NCI-H1092 treated with DMSO at 0.1 percent for 48 hours (cell line): ENCODE data around the gene PLA2G2E.
"Not testable (repeated sequence)": the region's sequence is repeated elsewhere in the genome, so short reads cannot be mapped to it uniquely, and the experiment has no call there.

Experiments used
- DNase-seq: peaks from one replicate; lab custom pipeline; 2025; lab: John Stamatoyannopoulos, UW

PLA2G2E gene

DNA sequence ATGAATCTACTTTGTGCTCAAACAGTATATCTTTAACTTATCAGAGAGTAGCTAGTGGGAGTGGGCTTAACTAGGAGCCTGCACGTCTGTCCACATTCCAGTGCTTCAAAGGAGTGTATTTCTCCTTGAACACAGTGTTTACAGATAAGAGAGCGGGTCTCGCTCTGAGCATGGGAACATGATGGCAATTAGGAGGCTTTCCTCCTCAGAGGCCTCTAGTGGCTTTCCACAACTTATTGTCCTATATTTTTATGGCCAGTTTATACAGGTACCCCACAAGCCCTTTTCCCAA lies 3.7 kb upstream of the PLA2G2E start:
- not testable (repeated sequence) for DNase-seq

DNA sequence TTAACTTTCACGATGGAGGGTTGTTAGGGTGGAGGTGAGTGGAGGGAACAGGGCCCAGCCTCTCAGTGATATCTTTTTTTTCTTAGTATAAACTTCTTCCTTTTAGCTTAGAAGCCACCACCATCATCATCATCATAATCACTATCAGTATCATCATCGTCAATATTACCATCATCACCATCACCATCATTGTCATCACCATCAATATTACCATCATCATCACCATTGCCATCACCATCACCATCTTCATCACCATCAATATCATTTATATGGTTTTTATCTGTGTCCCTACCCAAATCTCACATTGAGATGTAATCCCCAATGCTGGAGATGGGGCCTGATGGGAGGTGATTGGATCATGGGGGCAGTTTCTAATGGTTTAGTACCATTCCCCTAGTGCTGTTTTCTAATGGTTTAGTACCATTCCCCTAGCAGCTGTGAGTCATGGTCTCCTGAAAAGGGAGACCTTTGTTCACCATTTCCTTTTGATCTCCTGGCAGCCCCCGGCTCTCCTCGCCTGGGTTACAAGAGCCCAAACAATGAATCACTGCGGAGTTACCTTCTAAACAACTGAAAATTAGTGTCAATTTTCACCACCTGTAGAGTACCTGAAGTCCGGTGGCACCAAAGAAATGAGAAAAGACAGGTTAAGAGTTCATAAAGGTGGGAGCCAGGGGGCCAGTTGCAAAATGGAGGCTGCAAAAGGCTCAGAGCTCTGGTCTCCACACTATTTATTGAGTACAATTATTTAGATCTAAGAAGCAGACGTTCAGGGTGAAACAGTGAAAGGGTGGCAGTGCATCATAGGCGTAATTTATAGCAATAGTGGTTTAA lies 3.1 kb upstream of the PLA2G2E start:
- DNase-seq, result no peak

DNA sequence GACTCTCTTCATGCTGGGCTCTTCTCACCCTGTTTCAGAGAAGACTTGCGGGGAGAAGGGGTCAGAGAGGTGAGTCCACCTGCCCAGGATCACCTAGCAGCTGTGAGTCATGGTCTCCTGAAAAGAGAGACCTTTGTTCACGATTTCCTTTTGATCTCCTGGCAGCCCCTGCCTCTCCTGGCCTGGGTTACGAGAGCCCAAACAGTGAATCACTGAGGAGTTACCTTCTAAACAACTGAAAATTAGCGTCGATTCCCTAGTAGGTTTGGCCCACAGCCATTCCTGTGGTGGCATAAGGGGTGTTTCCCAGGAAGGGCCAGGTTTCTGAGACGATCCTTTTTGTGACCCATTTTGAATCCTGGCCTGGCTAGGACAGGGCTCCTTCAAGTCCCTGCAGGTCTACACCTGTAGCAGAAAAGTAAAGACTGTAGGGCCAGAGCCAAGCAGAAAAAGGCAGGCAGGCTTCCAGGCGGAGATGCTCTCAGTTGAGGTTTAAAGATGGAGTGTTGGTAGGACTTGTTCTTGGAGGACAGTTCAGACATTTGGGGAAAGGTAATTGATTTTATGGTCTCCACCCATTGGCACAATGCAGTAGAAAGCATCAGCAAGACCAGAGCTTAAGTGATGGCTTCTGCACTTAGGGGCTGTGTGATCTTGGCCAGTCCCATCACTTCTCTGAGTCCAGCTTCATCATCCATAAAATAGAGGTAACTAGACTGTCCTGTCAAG lies 2.1 kb upstream of the PLA2G2E start:
- DNase-seq, result no peak

DNA sequence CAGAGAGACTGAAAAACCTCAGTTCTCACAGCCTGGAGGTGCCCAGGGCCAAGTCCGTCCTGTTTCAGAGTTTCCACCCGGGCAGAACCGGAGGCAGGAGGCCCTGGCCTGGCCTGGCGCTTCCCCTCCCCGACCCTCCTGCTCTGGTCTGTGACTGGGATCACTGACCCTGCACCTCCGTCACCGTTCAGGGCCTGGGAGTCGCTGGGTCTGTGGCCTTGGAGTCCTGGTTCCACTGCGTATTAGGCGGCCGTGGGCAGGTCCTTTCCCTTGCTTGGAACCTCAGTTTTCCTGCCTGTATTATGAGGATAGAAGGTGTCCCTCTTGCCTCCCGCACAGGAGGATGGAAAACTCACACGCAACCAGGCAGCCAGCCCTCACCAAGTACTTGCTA lies 533 bp upstream of the PLA2G2E start:
- DNase-seq, result no peak

DNA sequence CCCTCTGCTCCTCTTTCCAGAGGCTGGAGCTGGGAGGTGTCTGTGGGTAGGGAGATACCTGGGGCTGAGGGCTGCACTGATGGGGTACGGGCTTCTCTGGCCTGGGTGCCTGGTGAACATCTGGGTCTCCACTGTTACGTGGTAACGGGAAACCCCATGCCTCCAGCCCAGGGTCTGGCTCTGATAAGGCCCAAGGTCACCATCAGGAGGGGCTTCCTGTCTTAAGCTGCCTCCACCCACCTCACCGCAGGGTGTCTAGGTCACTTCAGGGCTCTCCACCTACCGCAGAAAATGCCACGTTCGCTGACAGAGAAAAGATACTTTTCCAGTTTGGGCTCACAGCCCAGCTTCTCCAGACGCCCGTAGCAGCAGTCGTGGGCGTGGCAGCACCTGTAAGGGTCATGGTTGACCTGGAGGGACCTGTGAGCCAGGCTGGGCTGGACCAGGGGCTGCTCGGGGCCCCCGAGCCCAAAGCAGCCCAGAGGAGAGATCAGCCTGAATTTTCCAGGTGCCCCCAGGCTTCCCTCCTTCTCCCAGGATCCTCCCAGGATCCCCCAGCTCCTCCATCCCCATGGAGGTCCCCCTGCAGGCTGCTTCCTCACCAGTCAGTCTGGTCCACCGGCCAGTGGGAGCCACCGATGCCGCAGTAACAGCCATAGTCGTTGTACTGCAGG lies 1.3 kb downstream of the PLA2G2E start:
- no peak for DNase-seq

DNA sequence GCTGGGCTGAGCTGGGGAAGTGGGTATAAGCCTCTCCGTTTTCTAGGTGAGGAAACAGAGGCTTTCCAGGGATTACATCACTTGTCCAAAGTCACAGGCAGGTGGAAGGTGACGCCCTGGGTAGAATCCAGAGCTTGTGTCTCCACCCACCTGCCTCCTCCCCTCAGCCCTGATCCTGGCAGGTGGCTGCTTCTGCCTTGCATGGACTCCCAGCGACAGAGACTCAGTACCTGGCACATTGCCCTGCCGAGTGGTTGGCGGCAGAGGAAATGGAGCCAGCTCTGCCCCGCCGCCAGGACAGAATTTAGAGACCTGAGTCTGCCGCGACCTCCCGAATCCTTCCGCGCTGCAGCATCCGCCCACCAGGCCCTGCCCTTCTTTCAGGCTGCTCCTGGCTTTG lies 2.1 kb downstream of the PLA2G2E start:
- peak; percentile 71 for DNase-seq

DNA sequence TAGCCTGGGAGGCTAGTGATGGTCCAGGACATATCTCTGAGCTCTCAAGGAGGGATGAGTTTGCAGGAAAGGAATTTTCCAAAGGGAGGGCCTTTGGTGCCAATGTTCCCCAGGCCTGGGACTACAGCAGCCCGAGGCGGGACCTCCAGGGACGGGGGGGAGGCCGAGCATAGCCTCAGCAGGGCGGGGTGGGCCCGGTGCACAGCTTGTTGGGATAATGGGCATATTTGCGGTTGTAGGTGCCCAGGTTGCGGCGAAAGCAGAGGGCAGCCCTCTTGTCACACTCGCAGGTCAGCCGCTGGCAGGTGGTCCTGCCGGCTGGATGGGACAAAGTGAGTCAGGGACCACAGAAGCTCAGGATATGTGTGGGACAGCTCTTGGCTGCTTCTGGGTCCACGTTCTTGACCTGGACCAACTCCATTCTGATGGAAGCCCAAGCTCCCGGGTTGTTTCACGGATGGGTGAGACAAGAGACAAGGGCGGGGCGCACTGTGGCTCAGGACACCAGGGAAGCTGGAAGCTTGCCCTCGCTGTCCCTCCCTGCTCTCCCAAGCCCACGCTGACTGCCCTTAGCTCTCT lies 3.2 kb downstream of the PLA2G2E start:
- no peak for DNase-seq

DNA sequence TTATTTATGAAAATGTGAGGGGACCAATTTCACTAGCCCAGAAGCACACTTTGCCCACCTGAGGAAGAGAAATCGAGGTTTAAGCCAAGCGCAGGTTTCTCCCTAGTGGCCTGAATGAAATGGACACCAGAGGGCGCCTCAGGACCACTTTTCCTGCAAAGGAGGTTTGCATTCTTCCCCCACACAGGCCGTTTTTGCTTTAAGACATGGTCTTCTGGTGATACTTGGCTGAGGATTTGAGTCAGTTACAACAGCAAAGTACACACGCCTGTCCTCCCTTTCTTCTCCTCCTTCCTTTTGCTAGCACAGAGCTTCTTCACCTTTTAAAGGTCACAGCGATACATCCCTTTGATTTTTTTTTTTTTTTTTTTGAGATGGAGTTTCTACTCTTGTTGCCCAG lies 5.4 kb downstream of the PLA2G2E start:
- peak; percentile 71 for DNase-seq

DNA sequence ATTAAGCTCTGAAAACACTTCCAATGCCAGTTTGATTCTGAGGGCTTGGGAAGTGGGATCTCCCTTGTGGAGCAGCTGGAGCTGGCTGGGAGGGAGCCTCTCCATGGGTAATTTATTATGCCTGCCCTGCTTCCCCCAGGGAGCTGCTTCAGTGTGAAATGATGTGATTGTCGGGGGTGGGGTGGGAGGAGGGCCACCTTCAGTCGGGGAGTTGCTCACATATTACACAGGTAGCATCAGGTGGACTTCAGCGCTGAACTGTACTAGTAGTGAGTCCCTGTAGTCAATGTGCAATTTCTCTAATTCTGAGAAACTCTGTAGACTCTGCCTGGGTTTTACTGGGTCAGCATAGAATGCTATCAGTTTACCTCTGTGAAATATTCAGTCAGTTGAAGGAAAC lies 12.8 kb downstream of the PLA2G2E start:
- DNase-seq, result no peak

DNA sequence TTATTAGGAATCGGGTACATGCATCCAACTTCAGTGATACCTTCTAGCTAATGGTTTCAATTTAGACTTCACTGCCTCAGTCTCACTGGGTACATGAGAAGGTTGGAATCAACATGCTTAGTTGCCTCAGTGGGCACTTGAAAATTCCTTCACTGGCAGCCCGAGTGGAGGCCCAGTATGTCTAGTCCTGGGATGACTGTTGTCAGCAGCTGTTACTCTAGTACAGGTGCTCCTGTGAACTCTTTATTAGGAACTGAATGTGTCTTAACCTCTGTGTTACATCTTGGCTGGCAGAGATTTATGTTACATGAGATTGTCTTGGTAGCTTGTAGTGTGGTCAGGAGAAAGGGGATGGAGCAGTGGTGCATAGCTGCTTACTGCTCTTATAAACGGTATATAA lies 13.4 kb downstream of the PLA2G2E start:
- no peak for DNase-seq

DNA sequence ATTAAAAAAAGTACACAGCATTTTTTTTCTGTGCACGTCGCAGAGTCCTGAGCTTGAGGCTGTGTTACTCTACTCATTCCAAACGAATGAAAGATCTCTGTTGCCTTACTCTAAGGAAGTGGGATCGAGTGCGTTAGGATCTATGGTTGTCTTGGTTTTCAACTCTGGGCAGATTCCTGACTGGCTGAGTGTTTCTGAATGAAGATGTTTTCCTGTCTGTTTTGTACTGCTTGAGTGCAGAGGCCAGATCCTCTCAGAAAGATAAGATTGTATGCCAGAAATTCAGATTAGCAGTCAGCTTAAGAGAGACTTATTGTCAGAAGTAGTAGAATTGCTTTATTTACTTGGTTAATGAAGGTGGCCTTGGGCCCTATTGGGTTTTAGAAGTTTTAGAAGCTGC lies 14.0 kb downstream of the PLA2G2E start:
- DNase-seq, result no peak

DNA sequence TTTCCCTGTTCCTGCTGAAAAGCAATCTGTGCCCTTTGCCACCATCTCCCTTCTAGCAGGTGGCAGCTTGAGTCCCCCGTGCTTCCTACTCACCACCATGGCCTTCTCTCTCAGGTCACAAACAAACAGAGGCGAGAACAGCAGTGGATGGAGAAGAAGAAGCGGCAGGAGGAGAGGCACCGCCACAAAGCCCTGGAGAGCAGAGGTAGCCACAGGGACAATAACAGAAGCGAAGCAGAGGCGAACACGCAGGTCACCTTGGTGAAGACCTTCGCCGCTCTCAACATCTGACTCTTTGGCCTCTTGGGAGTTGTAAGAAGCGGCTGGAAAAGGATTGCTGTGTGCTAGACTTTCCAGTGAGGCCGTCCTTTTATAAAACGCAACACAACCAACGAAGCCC lies 16.0 kb downstream of the PLA2G2E start:
- DNase-seq, result no peak

DNA sequence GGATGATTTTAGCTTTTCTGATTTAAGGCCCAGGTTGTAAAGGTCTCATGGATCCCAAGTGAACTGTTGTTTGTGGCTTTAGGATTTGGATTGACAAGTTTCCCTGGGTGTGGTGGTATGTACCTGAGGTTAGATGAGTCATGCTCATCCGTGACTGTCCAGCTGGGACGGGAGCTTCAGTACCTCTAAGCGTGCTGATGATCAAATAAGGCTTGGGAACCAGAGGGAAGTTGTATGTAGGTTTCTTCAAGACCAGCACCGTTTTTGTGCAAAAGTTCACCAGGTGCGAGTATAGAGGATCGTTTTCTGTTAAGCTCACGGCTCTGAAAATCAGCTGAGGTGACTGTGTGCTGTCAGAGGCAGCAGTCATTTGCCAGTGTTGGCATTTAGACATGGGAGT lies 19.8 kb downstream of the PLA2G2E start:
- DNase-seq, result no peak

DNA sequence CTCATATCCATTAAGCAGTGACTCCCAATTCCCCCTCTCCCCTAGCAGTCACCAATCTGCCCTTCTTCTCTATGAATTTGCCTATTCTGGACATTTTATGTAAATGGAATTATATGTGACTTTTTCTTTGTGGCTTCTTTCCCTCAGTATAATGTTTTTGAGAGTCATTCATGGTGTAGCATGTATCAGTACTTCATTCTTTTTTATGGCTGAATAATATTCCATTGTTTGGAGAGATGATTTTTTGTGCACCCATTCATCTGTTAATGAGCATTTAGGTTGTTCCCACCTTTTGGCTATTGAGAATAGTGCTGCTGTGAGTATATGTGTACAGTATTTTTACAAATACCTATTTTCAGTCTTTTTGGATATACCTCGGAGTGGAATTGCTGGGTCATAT lies 21.8 kb downstream of the PLA2G2E start:
- no peak for DNase-seq

DNA sequence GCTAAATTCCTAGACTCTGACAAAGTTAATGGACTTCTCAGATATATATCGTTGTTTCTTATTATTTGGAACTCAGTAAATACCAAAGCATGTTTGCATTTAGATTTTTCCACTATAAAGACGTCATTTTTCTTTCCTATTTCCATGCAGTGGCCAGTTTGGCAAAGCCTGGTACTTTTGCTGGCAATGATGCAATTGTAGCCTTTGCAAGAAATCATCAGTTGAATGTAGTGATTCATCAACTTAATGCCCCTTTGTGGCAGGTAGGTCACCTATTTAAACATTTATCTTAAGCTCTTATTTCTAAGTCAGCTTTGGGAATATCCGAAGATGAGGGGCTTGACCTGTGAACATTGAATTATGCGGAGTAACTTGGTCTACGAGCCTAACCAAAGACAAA lies 29.2 kb downstream of the PLA2G2E start:
- no peak for DNase-seq

DNA sequence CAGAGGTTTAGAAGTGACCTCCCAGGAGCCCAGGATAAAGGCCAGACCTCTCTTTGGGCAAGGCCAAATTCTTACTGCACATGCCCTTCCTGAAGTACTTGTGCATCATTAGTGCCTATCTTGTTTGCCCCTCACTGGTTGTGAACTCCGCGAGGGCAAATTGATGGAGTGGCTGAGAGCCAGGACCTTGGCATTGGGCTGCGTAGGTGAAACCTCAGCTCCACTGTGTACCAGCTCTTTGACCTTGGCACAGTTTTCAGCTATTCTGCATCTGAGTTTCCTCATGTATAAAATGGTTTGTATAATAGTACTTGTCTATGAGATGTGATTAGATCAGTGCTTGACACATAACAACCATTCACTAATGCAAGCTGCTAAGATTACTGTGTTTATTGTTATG lies 29.7 kb downstream of the PLA2G2E start:
- peak; percentile 19 for DNase-seq

DNA sequence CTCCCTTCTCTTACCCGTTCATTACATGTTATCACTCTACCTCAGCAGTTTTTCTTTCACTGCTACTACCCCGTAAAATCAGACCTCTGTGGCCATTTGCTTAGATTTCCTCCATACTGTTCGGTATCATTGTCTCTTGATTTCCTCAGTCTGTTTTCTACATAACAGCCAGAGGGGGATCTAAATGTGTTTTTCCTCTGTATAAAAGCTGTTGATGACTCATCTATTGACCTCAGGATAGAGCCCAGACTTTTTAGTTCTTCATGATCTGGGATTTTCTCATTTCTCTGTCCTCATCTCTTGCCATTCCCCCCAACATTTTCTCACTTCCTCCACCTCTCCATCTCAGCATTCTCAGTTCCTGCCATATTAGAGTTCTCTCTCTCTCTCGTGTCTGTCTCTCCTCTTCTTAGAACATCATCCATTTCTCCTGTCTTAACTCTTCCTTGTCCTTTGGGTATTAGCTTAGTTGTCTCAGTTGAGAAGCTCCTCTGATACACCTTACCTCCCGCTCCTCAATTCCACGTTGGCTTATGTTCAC lies 30.7 kb downstream of the PLA2G2E start:
- DNase-seq, result no peak

DNA sequence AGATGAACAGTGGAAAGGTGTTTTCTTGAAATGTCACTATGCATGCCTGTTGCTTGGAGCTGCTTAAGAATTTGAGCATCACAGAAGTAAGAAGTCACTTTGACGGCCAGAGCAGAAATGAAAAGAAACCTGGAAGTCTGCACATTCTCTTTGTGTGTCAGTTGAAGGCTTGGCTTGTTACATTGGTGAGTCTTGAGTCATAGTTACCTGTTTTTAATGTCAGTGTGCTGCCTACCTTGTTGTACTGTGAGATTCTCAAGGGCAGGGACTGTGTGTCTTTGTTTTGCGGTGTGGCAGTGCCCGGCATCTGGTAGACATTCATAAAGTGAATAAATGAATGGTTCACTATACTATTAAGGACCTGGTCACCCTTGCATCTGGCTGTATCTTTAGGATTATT lies 31.3 kb downstream of the PLA2G2E start:
- DNase-seq, result no peak

DNA sequence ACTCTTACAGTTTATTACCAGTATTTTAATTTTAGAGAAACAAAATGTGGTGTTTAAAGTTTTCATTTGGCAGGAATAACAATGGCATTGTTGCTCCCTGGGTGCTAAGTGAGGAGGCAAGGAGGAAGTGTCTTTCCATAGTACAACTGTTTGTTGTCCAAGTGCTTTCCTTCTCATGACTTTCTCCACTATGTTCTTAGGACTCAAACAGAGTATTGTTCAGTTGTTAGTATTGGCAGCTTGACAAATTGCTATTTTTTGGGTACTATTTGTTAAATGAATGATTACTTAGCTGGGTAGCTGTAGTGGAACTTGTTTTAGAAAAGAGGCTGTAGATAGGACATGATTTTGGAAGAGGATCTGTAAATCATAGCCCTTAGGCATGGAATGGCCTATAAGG lies 33.8 kb downstream of the PLA2G2E start:
- no peak for DNase-seq

DNA sequence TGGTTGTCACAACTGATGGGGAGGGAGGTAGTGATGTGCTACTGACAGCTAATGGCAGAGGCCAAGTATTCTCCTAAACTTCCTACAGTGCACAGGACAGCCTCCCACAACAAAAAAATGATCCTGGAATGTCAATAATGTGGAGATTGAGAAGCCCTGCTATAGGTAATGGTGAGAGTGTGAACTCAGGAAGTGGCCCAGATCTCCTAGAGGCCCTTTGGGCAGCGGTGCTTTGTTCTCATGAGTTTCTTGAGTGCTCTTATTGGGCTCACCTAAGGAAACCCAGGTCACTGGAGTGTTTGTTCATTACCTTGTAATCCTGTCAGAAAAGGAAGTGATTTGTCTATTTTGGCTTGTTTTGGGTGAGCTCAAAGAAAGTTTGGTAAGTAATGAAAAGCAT lies 35.3 kb downstream of the PLA2G2E start:
- DNase-seq, result no peak

DNA sequence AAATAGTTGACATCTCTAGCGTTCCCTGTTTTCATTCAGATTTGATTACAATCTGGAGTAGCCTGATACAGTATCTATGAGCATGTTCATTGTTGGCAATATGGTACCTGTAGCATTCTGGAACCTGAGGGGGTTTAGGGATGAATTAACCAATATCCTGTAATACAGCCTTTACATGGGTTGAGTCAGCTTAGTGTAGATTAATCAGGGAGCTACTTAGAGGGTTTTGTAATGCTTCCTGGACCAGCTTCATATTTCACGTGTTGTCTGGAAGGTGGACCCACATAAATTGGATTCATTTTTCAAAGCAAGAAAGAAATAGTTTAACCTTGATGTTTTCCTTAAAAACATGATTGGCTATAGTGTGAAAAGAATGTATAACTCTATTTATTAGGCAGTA lies 37.6 kb downstream of the PLA2G2E start:
- DNase-seq, result no peak

DNA sequence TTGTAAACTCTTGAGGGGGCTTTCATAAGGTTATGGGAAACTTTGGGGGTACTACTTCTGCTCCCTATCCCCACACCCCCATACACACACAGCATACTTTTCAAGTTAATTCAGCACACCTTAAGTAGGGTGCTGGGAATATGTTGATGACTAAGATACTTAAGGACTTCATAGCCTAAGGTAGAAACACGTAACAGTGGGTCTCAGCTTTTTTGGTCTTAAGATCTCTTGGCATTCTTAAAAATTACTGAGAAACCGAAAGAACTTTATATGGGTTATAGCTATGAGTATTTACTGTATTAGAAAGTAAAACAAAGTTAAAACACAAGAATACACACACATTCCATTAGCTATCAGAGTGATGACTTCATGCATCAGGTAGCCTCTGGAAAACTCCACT lies 39.1 kb downstream of the PLA2G2E start:
- no peak for DNase-seq
